DOHH2 (cell line): ENCODE measurements around the gene HPSE.

Experiments used
- H3F3A ChIP-seq: fragments of 200-600 bp; sonication (generic), shearing (Covaris generic); 2 replicates; pipeline ENCODE4 v1.6.0; 2016; ENCODE audit warnings: antibody characterized with exemption, mild to moderate bottlenecking; ENCODE audit not compliant: control insufficient read depth, insufficient read depth
- H3K27ac ChIP-seq: fragments of 200-600 bp; sonication (generic); 2 replicates; pipeline ENCODE4 v1.5.1; 2014; ENCODE audit warnings: low read depth, mild to moderate bottlenecking, low read length, moderate library complexity
- H3K27me3 ChIP-seq: fragments of 200-600 bp; sonication (generic); 2 replicates; pipeline ENCODE4 v1.6.1; 2014; ENCODE audit warnings: mild to moderate bottlenecking, low read length, mixed read lengths; ENCODE audit not compliant: control insufficient read depth
- H3K36me3 ChIP-seq: fragments of 200-600 bp; sonication (generic); 2 replicates; pipeline ENCODE4 v1.6.1; 2014; ENCODE audit warnings: mild to moderate bottlenecking, low read length, moderate library complexity, mixed read lengths; ENCODE audit not compliant: control insufficient read depth
- H3K4me1 ChIP-seq: fragments of 200-600 bp; sonication (generic); 2 replicates; pipeline ENCODE4 v1.6.1; 2014; ENCODE audit warnings: mild to moderate bottlenecking, low read length, mixed read lengths; ENCODE audit not compliant: control insufficient read depth
- H3K4me2 ChIP-seq: fragments of 200-600 bp; sonication (generic); 2 replicates; pipeline ENCODE4 v1.6.0; 2014; ENCODE audit warnings: mild to moderate bottlenecking, low read length, moderate library complexity
- H3K4me3 ChIP-seq: fragments of 200-600 bp; sonication (generic); 2 replicates; pipeline ENCODE4 v1.5.1; 2014; ENCODE audit warnings: mild to moderate bottlenecking, low read length, mixed read lengths
- H3K79me2 ChIP-seq: fragments of 200-600 bp; sonication (generic); 2 replicates; pipeline ENCODE4 v1.6.1; 2014; ENCODE audit warnings: mild to moderate bottlenecking, low read length, mixed read lengths; ENCODE audit not compliant: control insufficient read depth
- H3K9me2 ChIP-seq: fragments of 200-600 bp; sonication (generic); replicated peaks from 2 replicates; pipeline ENCODE4 v1.6.1; 2014; ENCODE audit warnings: mild to moderate bottlenecking, low read length, mixed read lengths; ENCODE audit not compliant: control insufficient read depth
- H3K9me3 ChIP-seq: fragments of 200-600 bp; sonication (generic); 2 replicates; pipeline ENCODE4 v1.6.1; 2014; ENCODE audit warnings: antibody characterized with exemption, low read length, mixed read lengths; ENCODE audit not compliant: control insufficient read depth, insufficient read depth
- H4K20me1 ChIP-seq: fragments of 200-600 bp; sonication (generic); 2 replicates; pipeline ENCODE4 v1.6.0; 2014; ENCODE audit warnings: low read depth, mild to moderate bottlenecking, antibody characterized with exemption, low read length, moderate library complexity; ENCODE audit not compliant: control insufficient read depth, insufficient read depth
- CTCF ChIP-seq: fragments of 200-600 bp; sonication (generic); IDR thresholded peaks from one replicate; pipeline ENCODE4 v1.5.1; 2014; ENCODE audit warnings: antibody characterized with exemption, mild to moderate bottlenecking, low read depth, low read length; ENCODE audit not compliant: poor library complexity, severe bottlenecking
- EZH2phosphoT487 ChIP-seq: fragments of 200-600 bp; sonication (generic); IDR thresholded peaks from 2 replicates; pipeline ENCODE4 v1.6.1; 2017; ENCODE audit warnings: borderline replicate concordance, mild to moderate bottlenecking, antibody characterized with exemption, low read length, moderate library complexity, mixed read lengths

The HPSE gene

GRCh38 chr4:83378419-83378818, 43.8 kb upstream of the HPSE start:
- Histone ChIP-seq H3K27me3 (no peaks in the 10 kb centered on the region), H3K27ac (no peak overlapping the region), H3K9me3 (peaks cover 19% of the 10 kb centered on the region), H3K79me2 (no peaks in the 10 kb centered on the region), H3K4me3 (no peak overlapping the region), H3K4me2 (no peak overlapping the region), H3F3A (no peaks in the 10 kb centered on the region), H3K36me3 (no peaks in the 10 kb centered on the region), H4K20me1 (no peaks in the 10 kb centered on the region), H3K4me1 (no peaks in the 10 kb centered on the region), H3K9me2 (no peaks in the 10 kb centered on the region; the same call in 1 of the 2 replicates)
- TF ChIP-seq CTCF (no peak), EZH2phosphoT487 (no peak)

GRCh38 chr4:83372931-83373330, 38.3 kb upstream of the HPSE start:
- H3F3A ChIP-seq: no peaks in the 10 kb centered on the region
- no peak overlapping the region for H3K4me2 ChIP-seq
- H3K27ac ChIP-seq: no peak overlapping the region
- H3K4me1 ChIP-seq: peaks cover 5% of the 10 kb centered on the region
- no peaks in the 10 kb centered on the region; the same call in 1 of the 2 replicates for H3K9me2 ChIP-seq
- H3K36me3 ChIP-seq: no peaks in the 10 kb centered on the region
- no peaks in the 10 kb centered on the region for H3K79me2 ChIP-seq
- peaks cover 7% of the 10 kb centered on the region for H3K9me3 ChIP-seq
- H3K4me3 ChIP-seq: no peak overlapping the region
- H3K27me3 ChIP-seq: no peaks in the 10 kb centered on the region
- no peak for TF ChIP-seq CTCF
- no peak for TF ChIP-seq EZH2phosphoT487
- H4K20me1 ChIP-seq: no peaks in the 10 kb centered on the region

DNA sequence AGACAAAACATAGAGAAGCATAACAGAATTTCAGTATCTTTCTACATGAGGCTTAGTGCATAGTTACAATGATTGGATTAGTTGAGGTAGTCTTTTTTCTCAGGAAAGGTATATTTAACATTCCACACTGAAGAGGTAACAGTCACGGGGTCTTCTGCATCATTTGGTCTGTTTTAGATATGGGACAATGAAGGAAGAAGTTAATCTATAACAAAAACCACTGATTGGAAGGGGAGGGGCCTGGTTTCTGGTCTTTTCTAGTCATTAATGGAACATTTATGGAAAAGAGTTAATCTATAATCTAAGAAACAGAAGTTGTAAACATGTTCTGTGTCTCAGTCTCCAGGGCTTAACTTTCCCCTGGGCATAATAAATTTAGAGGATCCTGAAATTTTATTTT, 37.3 kb upstream of the HPSE start:
- Histone ChIP-seq H3K27me3 (no peaks in the 10 kb centered on the region), H3F3A (no peaks in the 10 kb centered on the region), H3K36me3 (no peaks in the 10 kb centered on the region), H4K20me1 (no peaks in the 10 kb centered on the region), H3K9me3 (no peaks in the 10 kb centered on the region), H3K4me2 (no peak overlapping the region), H3K27ac (no peak overlapping the region), H3K4me3 (no peak overlapping the region), H3K9me2 (no peaks in the 10 kb centered on the region; the same call in 1 of the 2 replicates), H3K4me1 (peaks cover 5% of the 10 kb centered on the region), H3K79me2 (no peaks in the 10 kb centered on the region)
- no peak for TF ChIP-seq CTCF
- no peak for TF ChIP-seq EZH2phosphoT487

GRCh38 chr4:83371235-83371634, 36.6 kb upstream of the HPSE start:
- no peak overlapping the region for H3K4me3 ChIP-seq
- no peaks in the 10 kb centered on the region for H3K9me3 ChIP-seq
- H3K4me1 ChIP-seq: peaks cover 8% of the 10 kb centered on the region
- no peaks in the 10 kb centered on the region for H3K79me2 ChIP-seq
- no peaks in the 10 kb centered on the region for H4K20me1 ChIP-seq
- H3K9me2 ChIP-seq: no peaks in the 10 kb centered on the region; the same call in 1 of the 2 replicates
- H3K4me2 ChIP-seq: no peak overlapping the region
- H3K27me3 ChIP-seq: no peaks in the 10 kb centered on the region
- H3K36me3 ChIP-seq: no peaks in the 10 kb centered on the region
- no peaks in the 10 kb centered on the region for H3F3A ChIP-seq
- H3K27ac ChIP-seq: no peak overlapping the region
- TF ChIP-seq EZH2phosphoT487 (no peak), CTCF (no peak)
